Measurements from ENCODE around the gene HMCN2.
A peak's percentile ranks its signal among the peaks of the same experiment; 100 is the strongest.
"Not testable (repeated sequence)": the region's sequence is repeated elsewhere in the genome, so short reads cannot be mapped to it uniquely, and the experiment has no call there.

HMCN2 gene

DNA sequence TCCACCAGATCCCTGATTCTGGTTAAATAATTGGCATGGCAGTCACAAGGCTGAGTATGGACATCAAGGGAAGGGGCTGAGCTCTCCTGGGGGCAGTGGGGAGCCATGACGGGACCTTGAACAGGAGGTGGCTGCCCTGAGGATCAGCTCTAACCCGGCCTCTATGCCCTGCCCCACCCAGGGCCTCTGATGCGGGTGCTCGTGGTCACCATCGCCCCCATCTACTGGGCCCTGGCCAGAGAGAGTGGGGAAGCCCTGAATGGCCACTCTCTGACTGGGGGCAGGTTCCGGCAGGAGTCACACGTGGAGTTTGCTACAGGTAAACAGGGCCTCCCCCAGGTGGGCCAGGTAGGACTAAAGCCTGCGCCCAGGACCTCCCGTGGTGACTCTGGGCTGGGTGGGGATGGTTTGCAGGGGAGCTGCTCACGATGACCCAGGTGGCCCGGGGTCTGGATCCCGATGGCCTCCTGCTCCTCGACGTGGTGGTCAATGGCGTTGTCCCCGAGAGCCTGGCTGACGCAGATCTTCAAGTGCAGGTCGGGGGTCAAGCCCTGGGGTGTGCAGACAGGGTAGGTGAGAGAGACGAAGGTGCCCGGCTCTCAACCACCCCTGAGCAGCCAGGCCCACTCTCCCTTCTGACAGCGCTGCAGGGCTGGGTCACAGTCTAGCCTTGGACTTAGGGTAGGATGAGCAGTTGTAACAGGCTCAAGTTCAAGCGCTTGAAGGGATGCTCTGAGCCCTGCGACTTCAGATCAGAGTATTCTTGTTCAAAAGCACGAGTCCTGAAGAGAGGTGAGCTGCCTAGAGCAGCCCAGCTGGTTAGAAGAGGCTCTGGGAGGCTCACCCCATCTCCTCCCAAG is 159.3 kb downstream of the HMCN2 start:
- no peak for DNase-seq

- no peak for DNase-seq
Measured at GRCh38 chr9:130425741-130426466, 160.3 kb downstream of the HMCN2 start.

DNA sequence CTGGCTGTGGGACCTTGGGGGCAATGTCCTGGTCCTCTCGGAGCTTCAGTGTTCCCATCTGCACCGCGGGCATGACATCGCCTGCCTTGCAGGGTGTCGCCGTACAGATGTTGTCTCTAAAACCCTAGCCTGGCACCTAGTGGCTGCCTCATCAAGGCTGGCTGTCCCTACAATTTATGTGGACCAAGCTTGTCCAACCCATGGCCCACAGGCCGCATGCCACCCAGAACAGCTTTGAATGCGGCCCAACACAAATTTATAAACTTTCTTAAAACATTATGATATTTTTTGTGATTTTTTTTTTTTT is 160.9 kb downstream of the HMCN2 start:
- no peak for DNase-seq

GRCh38 chr9:130426883-130427282 is 161.3 kb downstream of the HMCN2 start:
- peak; percentile 36 to 46 for DNase-seq

- DNase-seq = no peak
Measured at GRCh38 chr9:130427326-130427725, 161.8 kb downstream of the HMCN2 start.

GRCh38 chr9:130428086-130428665 is 162.6 kb downstream of the HMCN2 start:
- no peak for DNase-seq

DNA sequence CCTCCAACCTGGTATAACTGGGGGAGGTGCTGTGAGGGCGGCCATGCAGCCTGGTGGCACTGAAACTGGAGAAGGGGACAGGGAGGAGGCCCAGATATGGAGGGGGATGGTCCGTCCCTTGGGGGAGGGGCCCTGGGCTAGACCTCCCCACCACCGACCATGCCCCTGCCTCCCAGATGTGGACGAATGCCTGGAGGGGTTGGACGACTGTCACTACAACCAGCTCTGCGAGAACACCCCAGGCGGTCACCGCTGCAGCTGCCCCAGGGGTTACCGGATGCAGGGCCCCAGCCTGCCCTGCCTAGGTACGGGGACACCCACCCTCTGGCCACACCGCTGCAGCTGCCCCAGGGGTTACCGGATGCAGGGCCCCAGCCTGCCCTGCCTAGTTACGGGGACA is 163.8 kb downstream of the HMCN2 start:
- DNase-seq = no peak

GRCh38 chr9:130429831-130430230 is 164.3 kb downstream of the HMCN2 start:
- DNase-seq = no peak

DNA sequence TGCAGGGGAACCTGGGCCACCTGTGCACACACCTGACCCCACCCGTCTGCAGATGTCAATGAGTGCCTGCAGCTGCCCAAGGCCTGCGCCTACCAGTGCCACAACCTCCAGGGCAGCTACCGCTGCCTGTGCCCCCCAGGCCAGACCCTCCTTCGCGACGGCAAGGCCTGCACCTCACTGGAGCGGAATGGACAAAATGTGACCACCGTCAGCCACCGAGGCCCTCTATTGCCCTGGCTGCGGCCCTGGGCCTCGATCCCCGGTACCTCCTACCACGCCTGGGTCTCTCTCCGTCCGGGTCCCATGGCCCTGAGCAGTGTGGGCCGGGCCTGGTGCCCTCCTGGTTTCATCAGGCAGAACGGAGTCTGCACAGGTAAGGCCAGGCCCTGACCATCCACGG is 164.7 kb downstream of the HMCN2 start:
- DNase-seq = no peak

- DNase-seq = no peak
Measured at GRCh38 chr9:130430734-130431535, 165.4 kb downstream of the HMCN2 start.

DNA sequence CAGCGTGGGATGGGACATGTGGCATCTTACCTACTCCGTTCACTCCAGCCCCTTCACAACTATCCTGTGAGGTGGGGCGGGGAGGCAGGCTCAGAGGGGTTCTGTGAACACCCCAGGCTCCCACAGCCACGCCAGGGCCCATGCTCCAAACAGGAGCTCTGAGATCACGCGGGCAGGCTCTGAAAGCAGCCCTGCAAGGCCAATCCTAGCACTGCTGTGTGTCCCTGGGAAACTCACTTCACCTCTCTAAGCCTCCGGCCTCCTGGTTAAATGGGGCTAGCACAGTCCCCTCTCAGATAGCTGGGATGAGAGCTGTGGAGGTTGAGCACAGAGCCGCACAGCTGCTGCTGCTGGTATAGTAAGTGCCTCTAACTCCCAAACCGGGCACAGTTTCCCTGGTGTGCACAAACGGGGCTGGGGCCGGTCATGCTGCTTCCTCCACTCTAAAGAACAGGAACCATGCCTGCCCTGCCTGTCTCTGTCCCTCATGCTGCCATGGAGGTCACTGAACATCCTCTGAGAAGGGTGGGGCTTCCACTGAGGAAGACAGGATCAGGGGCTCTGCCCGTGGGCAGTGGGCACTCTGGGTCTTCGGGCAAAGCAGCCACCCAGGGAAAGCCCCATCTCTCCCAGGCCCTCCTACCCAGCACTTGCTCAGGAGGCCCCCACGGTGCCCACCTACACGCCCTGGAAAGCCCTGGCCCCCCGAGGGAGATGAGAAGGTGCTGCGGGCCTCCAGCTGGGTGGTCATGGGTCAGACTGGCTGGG is 166.2 kb downstream of the HMCN2 start:
- no peak for DNase-seq

DNA sequence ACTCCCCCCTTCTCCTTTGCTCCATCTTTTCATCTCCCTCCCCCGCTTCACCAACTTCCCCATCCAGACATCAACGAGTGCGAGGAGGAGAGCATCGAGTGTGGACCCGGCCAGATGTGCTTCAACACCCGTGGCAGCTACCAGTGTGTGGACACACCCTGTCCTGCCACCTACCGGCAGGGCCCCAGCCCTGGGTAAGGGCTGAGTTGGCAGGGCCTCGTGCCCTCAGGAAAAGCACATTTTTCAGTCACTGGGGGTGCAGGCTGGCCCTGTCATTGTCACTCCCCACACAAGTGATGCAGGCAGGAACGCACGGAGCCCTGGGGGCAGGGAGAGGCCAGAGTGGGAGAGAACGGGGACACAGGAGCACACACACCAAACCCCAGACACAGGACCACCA is 166.8 kb downstream of the HMCN2 start:
- DNase-seq = no peak

- DNase-seq = no peak
Measured at GRCh38 chr9:130432796-130433167, 167.2 kb downstream of the HMCN2 start.

- no peak for DNase-seq
Measured at GRCh38 chr9:130433168-130433946, 167.8 kb downstream of the HMCN2 start.

DNA sequence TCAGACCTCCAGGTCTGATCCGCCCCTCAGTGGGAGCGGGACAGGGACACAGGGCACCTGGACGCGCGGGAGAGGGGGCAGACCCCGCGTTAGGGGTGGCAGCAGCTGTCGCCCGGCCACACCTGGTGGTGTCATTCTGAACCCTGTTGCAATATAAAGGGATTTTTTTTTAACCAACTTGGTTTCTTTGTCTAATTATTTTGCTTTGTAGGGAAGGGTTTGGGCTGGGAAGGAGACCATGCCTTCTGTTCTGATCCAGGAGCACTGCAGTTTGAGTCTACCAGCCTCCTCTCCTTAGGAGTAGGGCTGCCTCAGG is 168.3 kb downstream of the HMCN2 start:
- no peak for DNase-seq

GRCh38 chr9:130434656-130435055 is 169.1 kb downstream of the HMCN2 start:
- not testable (repeated sequence) for DNase-seq

DNA sequence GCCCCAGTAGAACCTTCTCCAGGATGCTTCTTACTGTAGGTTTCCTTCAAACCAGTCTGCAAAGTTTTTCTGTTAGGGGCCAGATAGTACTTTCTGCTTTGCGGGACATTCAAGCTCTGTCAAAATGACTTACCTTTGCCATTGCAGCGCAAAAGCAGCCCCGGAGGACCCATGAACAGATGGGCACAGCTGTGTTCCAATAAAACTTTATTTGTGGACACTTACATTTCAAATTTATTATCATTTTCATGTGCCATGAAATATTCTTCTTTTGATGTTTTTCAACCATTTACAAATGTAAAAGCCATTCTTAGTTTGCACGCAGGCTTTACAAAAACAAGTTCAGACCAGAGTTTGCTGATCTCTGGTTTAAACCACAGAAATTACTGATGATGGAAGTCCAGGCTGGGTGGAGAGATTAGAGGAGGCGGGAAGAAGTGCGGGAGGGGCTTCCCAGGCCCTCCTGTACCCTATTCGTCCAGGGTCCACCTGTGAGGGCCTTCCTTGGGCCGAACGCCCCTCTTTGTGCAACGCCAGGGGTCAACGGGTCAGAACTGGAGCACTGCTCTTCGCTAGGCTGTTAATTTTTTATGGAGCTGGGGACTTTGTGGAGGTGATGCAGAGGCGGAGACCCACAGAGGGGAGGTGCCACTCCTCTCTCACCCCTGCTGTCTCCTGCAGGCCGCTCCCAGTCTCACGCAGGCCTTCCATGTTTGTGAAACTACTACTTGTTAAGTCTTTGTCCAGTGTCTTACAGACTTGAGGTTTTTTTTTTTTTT is 171.6 kb downstream of the HMCN2 start:
- no peak for DNase-seq

- DNase-seq = no peak
Measured at GRCh38 chr9:130438382-130438981, 172.9 kb downstream of the HMCN2 start.

DNA sequence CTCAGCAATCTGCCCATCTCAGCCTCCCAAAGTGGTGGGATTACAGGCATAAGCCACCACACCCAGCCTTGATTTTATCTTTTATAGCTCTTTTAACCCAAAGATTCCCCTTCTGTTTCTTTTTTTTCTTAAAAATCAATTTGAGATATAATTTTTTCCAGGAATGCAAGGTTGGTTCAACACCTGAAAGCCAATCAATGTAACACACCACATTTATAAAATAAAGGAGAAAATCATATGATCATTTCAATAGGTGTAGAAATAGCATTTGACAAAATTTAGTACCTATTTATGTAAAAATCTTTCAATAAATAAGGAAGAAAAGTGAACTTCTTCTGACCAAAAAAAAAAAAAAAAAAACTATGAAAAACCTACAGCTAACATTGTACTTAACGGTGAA is 175.5 kb downstream of the HMCN2 start:
- no peak for DNase-seq

- no peak for DNase-seq
Measured at GRCh38 chr9:130442746-130443455, 177.3 kb downstream of the HMCN2 start.
